ENCODE measurements around the gene SLC47A2. TPM values are rescaled to one million over a fixed set of nuclear protein-coding genes. Genes with fewer than 3 reads are reported as not detected.
A peak's percentile ranks its signal among the peaks of the same experiment; 100 is the strongest.

Gene SLC47A2
- total RNA-seq, 3 donors from 2014 or later: 0.28 to 0.65 (median 0.38) TPM

DNA sequence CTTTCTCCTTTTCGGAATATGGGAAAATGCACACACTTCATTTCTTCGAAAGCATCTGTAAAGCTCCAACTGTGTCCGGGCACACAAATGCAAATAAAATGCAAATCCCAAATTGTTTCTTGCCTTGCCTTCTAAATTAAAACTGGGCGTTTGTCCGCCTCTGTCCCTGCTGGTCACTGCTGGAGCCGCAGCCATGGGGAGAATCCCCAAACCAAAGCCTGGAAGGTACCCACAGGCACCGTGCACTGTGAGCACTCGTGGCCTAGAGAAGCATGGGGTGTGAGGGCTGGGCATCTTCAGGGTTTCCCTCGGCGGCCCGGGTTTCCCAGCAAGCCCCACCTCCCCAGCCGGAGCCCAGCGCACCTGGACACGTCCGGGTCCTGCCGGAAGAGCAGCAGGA lies 2.9 kb downstream of the SLC47A2 start:
- intact Hi-C loops (cut with DNase I, micrococcal nuclease): no loop called here
- Histone ChIP-seq H3K4me3 (no peak overlapping the region), H3K36me3 (ENCODE audit: low read depth) (no peaks in the 10 kb centered on the region), H3K9me3 (no peaks in the 10 kb centered on the region), H3K4me1 (ENCODE audit: low read depth) (peaks cover 4% of the 10 kb centered on the region)
- TF ChIP-seq, protein P1, sequence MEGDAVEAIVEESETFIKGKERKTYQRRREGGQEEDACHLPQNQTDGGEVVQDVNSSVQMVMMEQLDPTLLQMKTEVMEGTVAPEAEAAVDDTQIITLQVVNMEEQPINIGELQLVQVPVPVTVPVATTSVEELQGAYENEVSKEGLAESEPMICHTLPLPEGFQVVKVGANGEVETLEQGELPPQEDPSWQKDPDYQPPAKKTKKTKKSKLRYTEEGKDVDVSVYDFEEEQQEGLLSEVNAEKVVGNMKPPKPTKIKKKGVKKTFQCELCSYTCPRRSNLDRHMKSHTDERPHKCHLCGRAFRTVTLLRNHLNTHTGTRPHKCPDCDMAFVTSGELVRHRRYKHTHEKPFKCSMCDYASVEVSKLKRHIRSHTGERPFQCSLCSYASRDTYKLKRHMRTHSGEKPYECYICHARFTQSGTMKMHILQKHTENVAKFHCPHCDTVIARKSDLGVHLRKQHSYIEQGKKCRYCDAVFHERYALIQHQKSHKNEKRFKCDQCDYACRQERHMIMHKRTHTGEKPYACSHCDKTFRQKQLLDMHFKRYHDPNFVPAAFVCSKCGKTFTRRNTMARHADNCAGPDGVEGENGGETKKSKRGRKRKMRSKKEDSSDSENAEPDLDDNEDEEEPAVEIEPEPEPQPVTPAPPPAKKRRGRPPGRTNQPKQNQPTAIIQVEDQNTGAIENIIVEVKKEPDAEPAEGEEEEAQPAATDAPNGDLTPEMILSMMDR (IDR thresholded peaks at IDR 0.05): no peak
- no peak for DNase-seq
- no peak for ATAC-seq

DNA sequence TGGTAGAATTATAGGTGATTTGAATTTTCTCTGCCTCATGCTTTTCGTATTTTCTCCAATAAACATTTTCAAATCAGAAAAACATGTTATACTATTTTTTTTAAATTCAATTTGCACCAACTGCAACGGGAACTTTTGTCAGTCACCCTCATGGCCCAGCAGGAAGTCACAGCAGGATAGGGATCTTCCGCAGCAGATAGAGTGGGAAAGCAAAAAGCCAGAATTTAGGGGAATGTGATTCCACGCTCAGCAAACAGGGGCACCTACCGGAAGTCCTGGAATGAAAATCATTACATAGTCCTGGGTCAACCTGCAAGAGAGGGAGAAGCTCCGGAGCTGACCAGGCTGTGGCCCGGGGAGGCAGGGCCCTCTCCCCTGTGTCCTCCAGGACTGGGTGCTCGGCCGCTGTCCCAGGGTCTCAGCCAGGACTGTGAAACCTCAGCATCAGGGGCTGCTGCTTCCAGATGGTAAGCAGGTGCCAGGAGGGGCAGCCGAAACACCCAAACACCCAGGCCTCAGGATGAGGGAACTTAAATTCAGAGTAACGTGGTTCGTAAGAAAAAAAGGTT lies 3.9 kb downstream of the SLC47A2 start:
- no peak for DNase-seq
- no peak for ATAC-seq
- TF ChIP-seq, protein P1 (IDR thresholded peaks at IDR 0.05): no peak

DNA sequence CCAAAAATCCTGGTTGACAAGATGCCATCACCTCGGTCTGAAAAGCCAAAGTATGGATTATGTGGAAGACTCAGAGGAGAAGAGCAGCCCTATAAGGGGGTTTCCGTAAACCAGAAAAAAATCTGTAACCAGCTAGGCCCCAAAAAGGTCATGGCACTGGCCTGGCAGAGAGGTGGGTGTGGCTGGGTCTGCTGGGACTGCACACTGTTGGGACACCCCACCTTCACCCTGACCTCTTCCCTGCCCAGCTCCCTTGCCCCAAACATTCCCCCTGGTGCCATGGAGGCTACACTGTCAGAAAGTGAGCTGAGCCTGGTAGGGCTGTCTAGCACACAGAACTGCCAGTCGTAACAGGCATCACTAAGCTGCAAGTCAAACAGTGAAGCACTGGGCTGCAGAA lies 6.5 kb downstream of the SLC47A2 start:
- H3K36me3 ChIP-seq (ENCODE audit: low read depth): no peaks in the 10 kb centered on the region
- intact Hi-C loops (cut with DNase I, micrococcal nuclease): no loop called here
- H3K9me3 ChIP-seq: no peaks in the 10 kb centered on the region
- TF ChIP-seq, protein P1 (IDR thresholded peaks at IDR 0.05): no peak
- ATAC-seq (no peak), DNase-seq (no peak)
- no peak overlapping the region for H3K4me3 ChIP-seq
- H3K4me1 ChIP-seq (ENCODE audit: low read depth): peaks cover 4% of the 10 kb centered on the region

More for the DNA sequence above, 3.9 kb downstream of the SLC47A2 start:
- intact Hi-C loops (cut with DNase I, micrococcal nuclease): no loop called here
- peaks cover 4% of the 10 kb centered on the region for H3K4me1 ChIP-seq (ENCODE audit: low read depth)
- no peaks in the 10 kb centered on the region for H3K9me3 ChIP-seq
- H3K4me3 ChIP-seq: no peak overlapping the region
- no peaks in the 10 kb centered on the region for H3K36me3 ChIP-seq (ENCODE audit: low read depth)

DNA sequence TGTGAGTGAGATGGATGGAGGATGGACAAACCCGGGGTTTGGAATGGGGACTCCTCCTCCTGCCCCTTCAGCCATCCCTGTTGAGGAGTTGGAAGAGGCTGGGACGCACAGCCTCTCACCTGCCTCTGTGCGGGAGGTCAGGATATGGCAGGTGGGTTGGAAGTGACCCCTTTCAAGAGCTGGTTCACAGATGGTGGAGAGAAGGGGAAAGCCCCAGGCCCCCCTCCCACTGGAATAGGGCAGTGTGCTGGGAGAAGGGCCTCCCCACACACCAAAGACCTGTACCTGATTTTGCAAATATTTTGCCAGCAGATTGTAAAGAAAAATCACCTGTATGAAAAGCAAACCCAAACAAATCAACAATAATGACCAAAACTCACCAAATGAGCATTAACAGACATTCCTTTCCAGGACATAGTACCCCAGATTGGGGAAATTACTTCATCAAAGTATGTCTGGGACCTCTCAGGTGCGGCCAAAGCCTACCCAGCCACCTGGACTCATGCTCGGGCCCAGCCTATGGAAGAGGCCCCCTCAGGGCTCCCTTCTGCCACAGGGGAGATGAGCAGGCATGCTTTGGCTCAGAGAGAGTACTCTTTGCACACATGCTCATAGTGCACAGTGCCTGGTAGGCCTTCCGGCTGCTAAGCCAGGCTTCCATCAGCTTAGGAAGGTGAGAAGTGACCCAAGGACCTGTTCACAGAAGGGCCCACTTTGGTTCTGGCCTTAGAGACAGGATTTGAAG lies 7.8 kb downstream of the SLC47A2 start:
- Histone ChIP-seq H3K9me3 (no peaks in the 10 kb centered on the region), H3K4me3 (no peak overlapping the region), H3K36me3 (ENCODE audit: low read depth) (no peaks in the 10 kb centered on the region), H3K4me1 (ENCODE audit: low read depth) (no peaks in the 10 kb centered on the region)
- DNase-seq (no peak), ATAC-seq (no peak)
- TF ChIP-seq, protein P1 (IDR thresholded peaks at IDR 0.05): no peak
- intact Hi-C loops (cut with DNase I, micrococcal nuclease): no loop called here

DNA sequence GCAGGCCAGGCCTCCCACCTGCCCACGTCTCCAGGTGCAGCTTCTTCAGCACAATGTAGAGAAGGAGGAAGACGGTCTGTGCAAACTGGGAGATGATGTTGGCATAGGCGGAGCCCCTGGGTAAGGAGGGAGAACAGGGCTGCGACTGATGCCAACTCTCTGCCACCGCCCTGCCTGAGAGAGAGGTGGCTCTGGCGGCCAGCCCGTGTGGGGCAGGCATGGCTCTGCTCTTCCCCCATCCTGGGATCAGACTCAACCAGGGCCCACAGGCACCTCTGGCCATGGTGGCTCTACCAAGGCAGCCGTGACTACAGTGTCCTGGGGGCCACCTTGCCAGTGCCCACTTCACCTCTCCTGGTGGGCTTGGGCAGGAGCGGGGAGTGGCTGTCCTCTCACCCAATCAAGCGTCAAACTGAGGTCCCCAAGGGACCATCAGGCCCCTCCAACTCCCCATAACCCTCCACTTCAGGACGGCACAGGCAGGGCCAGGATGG lies 8.6 kb downstream of the SLC47A2 start:
- no peaks in the 10 kb centered on the region for H3K36me3 ChIP-seq (ENCODE audit: low read depth)
- H3K4me3 ChIP-seq: no peak overlapping the region
- H3K4me1 ChIP-seq (ENCODE audit: low read depth): no peaks in the 10 kb centered on the region
- H3K9me3 ChIP-seq: no peaks in the 10 kb centered on the region
- ATAC-seq: peak; percentile 45
- no peak for DNase-seq
- TF ChIP-seq, protein P1 (IDR thresholded peaks at IDR 0.05): no peak
- intact Hi-C loops (cut with DNase I, micrococcal nuclease): no loop called here

Data from mucosa of descending colon (tissue), 3 donors.